NCI-H510A treated with DMSO at 0.1 percent for 48 hours (cell line): ENCODE measurements around the gene SORCS2.

ENCODE experiments used
- DNase-seq: peaks from one replicate; lab custom pipeline; 2025; lab: John Stamatoyannopoulos, UW

The SORCS2 gene

GRCh38 chr4:7763106-7763505 is 570.8 kb downstream of the SORCS2 start:
- DNase-seq = no peak

DNA sequence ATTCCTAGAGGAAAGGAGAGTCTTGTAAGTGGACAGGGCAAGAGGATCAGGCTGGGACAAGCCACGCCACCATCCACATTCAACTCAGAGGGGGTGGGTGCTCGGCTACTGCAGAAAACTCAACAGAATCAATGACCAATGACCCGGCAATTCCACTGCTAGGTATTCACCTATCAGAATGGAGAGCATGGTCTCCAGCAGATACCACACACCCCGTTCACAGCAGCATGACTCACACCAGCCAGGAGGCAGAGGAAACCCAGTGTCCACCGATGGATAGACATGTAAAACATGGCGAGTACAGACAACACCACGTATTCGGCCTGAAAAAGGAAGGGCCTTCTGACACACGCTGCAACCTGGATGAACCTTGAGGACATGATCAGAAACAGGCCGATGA is 571.5 kb downstream of the SORCS2 start:
- no peak for DNase-seq

DNA sequence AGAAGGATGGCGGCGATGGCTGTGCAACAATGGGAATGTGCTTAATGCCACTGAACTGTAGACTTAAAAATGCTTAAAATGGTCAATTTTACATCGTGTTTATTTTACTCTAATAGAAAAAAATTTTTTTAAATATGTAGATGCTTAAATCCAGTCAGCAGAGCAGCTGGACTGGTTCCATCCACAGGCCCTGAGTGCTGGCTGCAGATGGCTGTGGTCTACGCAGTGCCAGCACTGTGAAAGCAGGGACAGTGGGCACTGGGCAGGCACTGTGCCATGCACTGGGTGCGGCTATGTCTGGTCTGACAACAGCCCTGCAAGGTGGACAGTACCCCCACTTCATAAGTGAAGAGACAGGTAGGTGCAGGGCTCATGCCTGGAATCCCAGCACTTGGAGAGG is 572.1 kb downstream of the SORCS2 start:
- DNase-seq = no peak

DNA sequence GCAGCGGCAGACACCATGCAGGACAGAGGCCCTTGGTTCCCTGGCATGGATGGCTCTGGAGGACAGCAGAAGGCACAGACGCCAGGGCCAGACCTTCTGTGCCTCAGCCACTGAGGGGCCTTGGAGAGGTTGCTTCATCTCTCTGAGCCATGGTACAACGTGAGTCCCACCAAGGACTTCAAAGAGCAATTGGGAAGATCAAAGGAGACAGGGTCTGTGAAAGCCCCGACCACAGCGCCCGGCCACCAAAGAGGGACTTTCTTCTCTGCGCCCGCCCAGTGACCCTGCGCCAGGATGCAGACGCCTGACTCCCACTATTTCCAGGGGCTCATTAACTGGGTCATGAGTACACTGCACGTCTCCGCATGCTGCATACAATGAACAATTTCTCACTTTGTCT is 573.3 kb downstream of the SORCS2 start:
- DNase-seq = no peak

GRCh38 chr4:7766086-7766485 is 573.7 kb downstream of the SORCS2 start:
- no peak for DNase-seq

DNA sequence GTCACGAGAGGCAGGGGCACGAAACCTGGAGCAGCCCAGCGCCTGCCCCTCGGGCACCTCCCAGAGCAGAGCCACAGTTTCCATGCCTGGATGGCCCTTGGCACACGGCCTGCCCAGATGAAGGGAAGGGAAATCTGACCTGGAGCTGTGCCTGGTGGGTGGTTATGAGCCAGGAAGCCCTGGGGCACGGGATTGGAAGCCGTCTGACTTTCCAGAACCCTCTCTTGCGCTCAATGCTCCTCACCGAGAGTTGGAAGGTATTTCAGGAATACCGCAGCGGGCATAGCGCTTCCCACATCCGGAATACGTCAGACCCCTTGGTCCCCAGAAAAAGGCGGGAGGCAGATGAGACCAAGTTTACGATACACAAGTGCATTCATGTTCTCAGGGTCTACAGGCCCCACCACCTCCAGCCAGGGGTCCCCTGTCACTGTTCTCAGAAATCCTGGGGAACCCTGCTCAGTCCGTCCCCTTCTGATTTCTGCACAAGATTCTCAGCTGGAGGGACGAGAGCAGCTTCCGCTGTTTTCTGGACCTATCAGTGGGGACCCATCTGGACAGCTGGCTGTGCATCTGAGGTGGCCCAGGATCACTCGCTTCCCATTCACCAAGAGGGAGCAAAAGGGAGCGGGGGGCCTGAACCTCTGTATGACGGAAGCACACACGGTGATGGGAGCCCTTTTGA is 574.5 kb downstream of the SORCS2 start:
- no peak for DNase-seq

GRCh38 chr4:7767526-7767925 is 575.2 kb downstream of the SORCS2 start:
- no peak for DNase-seq

DNA sequence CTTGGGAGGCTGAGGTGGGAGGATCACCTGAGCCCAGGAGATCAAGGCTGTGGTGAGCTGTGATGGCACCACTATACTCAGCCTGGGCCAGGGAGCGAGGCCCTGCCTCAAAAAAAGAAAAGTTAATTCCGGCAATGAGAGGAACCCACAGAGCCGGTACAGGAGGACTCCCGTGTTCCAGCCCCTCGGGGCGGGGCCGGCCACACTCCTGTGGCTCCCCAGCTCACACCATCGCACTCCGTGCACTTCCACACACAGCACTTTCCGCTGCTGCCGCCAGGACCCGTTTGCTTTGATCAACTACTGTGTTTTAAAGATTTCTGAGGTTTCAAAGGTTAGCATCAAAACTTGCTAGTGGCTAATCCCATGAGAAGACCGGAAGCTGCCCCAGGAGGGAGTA is 575.6 kb downstream of the SORCS2 start:
- DNase-seq = no peak

DNA sequence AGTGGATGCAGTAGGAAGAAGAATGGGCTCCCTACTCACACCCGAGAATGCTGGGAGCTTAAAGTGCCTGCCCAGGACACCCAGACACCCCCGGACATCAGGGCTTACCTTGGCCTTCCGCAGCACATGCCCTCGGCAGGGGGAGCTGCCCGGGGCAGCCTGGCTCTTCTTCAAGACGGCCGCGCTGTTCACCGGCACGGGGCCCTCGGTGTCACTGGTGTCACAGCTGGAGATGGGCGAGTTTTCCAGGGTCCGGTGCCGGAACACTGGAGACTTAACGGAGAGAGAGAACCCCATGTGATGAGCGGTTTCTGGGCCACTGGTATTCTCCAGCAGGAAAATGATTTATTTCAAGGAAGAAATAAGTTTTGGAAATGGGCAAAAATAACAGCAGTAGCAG is 576.4 kb downstream of the SORCS2 start:
- DNase-seq = no peak

GRCh38 chr4:7769396-7770223 is 577.3 kb downstream of the SORCS2 start:
- no peak for DNase-seq

GRCh38 chr4:7770224-7771050 is 578.1 kb downstream of the SORCS2 start:
- no peak for DNase-seq

GRCh38 chr4:7771056-7771455 is 578.7 kb downstream of the SORCS2 start:
- no peak for DNase-seq

DNA sequence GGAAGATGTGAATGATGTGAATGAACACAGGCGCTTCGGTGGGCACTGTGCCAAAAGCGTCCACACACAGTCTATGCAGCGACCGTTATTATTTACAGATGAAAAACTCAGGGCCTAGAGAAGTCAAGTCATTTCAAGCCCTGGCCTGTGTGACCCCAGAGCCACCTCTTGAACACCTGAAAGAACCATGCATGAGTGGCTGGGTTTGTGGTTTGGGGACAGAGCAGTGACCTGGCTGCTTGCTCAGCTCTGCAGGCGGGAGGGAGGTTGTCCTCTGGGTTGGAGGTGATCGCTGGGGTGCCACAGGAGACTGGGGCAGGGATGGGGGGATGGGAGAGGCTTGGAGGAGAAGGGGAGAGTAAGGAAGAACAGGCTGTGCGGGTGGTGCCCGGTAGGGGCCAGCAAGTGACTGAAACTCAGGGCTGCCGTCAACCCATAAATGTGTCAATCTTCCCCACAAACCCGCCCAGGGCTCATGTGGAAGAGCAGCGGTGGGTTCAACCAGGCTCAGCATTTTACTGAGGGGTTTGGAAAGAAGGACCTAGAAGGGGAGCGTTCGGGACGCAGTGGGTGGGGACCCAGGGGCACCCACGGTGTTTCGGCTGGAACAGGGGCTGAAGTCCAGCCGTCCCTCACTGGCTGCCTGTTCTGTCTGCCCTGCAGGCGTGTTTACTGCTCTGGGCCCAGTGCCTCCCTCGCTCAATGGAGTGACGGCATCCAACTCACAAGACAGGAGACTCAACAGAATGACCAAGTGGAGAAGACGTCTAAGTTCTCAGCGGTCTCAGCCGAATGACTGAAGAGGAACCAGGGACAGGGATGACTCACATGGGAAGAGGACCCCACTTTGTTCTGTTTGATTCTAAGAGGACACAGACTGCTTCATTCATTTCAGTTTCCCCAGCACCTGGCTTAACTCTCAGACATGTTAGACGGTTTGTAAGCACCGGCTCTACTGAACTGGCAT is 579.5 kb downstream of the SORCS2 start:
- no peak for DNase-seq

DNA sequence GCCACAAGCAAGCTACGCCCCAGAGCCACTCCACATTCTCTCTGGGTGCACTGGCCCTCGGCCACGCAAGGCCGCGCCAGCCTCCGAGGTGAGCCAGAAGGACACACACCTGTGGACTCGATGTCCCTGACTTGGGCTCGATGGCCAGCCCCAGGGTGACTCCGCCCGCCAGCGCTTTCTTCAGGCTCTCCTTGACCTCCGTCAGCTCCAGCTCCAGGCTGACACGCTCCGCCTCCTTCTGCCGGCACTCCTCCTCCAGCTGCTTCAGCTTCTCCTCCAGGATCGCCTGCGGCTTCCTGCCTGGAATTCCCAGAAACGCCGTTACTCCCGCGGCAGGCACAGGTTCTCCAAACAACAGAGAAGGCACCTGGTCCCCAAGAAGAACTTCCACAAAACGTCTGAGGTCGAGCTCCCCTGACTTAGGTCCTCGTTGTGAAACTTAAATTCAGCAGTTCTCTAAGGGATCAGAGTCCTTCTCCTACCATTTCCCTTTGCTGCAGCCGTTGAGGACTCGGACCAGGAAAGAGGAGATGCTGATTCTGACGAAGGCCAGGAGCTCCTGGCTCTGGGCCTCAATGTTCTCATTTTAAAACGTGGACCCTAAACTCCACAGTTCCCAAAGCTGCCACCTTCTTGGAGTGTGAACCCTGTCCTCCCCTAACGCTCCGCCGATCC is 580.5 kb downstream of the SORCS2 start:
- no peak for DNase-seq

DNA sequence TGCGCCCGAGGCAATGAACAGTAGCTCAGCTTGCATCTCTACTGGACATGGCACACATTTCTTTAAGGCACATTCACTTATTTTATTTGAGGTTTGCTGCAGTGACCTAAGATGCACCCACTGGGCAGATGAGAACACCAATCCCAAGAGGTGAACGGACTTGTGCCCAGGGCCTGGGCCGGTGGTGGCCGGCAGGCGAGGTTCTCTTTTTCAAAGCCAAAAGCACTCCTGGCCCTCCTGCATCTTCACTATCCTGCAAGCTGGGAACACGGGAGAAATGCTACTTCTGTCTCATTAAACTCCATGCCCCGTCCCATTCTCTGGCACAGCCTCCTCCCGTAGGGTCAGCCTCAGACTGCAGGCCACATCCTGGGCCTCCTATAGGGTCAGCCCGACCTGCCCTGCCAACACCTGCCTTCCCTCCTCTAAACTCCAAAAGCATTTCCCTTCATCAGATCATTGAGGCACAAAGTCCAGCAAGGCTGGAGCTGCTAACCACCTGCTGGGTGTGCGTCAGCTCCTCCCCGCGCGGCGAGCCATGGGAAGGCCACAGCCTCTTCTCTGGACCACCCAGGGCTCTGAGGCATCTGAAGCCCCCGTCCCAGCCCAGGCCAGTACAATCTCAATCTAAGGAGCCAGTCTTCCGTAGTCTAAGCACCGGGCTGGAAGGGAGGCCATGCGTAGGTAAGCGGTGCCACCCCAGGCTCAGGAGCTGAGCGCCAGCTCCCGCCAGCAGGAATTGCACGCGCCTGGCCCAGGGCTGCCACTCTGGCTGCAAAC is 581.3 kb downstream of the SORCS2 start:
- DNase-seq = no peak

- no peak for DNase-seq
Measured at GRCh38 chr4:7774301-7775294, 582.3 kb downstream of the SORCS2 start.

GRCh38 chr4:7775396-7775795 is 583.1 kb downstream of the SORCS2 start:
- no peak for DNase-seq

DNA sequence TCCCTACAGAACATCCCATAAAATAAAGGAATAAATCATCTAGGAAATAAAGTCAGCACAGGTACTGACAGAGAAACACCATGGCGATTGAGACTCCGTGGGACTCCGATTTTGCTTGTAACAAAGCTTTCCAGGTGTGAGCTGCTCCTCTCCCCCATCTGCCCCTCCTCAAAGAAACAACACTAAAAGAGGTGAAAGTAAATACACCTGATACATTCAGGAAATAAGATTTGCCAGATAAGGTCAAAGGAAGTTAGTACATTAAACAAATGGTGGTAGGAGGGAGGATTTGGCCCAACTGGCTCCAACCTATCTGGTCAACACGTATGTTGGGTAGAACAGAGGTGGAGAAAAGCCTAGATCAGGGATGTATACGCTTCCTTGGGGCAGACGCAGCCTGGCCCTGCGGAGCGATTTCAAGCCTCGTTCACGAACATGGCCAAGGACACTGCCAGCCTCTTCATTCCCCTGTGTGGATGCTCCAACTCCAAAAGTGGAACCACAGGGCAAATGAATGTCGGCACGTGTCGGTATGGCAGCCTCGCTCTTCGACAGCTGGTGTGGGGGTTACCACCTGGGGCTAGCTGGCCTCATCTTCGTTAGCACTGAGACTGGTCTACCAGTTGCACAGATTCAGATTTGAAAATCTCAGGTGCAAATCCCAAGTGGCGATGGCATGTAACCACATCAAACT is 584.8 kb downstream of the SORCS2 start:
- peak; percentile 32 for DNase-seq
